ENCODE measurements around the gene PLLP.
"Not testable (repeated sequence)": the region's sequence is repeated elsewhere in the genome, so short reads cannot be mapped to it uniquely, and the experiment has no call there.

PLLP gene

GRCh38 chr16:57301126-57301817 is 16.8 kb upstream of the PLLP start:
- no peak for DNase-seq

DNA sequence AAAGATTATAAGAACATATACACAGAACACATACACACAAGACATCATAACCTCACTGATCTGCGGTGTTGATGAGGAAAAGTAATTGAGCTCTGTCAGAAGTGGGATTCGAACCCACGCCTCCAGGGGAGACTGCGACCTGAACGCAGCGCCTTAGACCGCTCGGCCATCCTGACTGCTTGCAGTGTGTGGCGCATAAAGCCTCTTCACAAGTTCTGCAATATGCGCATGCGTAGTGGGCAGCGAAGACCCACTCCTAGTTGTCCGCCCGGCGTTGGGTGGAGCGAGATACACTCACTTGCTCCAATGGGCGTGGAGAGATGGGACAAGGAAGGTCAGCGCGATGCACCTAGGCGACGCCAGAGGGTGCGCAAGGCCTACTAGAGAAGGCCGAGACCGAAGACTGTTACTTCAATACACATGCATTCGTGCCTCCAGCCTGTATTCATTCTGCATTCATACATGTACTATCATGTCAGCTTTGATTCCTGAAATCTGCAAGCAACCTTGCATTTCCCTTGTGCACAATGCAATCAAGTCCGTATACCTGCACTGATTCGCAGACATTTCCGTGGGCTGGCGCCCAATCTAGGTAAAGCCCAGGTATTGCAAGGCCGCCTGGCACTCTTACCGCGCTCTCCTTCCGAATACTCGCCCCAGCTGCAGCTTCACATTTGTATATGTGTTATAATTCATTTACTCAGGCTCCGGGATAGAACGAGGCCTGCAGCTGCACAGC is 16.1 kb upstream of the PLLP start:
- DNase-seq = peak; percentile 98

GRCh38 chr16:57299719-57300386 is 15.4 kb upstream of the PLLP start:
- DNase-seq = peak; percentile 87

GRCh38 chr16:57299009-57299718 is 14.7 kb upstream of the PLLP start:
- DNase-seq = no peak

- no peak for DNase-seq
Observed at GRCh38 chr16:57297856-57298255, 13.4 kb upstream of the PLLP start.

DNA sequence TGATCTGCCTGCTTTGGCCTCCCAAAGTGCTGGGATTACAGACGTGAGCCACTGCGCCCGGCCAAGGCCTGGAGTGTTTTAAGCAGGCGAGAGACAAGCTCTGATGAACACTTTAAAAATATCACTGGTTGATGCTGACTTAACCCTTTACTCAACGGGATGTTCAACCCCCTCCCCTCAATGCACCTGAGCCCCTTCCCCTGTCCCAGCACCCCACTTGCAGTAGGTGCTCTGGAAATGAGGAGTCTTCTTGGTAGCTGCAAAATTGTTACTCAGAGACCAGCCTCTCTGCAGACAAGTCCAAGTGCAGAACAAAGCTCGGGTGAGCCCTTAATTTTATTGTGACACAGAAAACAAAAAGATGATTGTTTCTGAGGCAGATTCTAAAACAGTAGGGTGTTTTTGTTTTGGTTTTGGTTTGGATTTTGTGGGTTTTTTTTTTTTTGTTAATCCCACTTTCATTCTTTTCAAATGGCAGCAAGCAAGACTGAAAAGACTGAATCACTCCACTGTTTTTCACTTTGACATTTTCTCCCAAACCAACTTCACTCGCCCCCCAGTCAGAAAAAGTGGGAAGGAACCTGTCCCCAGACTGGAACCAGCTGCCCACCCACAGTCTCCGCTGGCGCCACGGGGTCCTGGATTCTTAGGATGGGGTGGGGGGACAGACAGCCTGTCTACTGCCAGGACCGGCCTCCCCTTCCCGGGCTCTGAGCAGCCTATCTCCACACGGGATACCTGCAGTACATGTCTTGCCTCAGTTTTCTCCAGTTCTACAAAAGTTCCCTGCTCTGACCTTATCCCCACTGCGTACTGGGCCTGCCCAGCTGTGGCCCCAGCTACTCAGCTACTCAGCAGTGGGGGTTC is 5.2 kb upstream of the PLLP start:
- no peak for DNase-seq

GRCh38 chr16:57285379-57285778 is 907 bp upstream of the PLLP start:
- DNase-seq = no peak

DNA sequence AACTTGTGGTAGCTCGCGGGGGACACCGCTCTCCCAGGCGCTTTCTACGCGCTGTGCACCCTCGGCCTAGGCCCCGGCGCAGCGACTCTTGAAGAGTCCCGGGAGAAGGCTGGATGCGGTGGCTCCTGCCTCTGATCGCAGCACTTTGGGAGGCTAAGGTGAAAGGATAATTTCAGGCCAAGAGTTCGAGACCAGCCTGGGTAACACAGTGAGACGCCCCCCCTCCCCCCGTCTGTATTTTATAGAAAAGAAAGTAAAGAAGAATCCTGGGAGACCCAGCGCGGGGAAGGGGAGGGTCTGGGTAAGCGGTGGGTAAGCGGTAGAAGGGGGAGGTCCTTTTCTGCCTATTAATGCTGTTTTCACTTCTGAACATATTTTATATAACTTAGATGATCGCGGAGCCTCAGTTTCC is 486 bp upstream of the PLLP start:
- DNase-seq = no peak

GRCh38 chr16:57283959-57284208 is 588 bp downstream of the PLLP start:
- DNase-seq = no peak

- no peak for DNase-seq
Observed at GRCh38 chr16:57283214-57283958, 1.1 kb downstream of the PLLP start.

DNA sequence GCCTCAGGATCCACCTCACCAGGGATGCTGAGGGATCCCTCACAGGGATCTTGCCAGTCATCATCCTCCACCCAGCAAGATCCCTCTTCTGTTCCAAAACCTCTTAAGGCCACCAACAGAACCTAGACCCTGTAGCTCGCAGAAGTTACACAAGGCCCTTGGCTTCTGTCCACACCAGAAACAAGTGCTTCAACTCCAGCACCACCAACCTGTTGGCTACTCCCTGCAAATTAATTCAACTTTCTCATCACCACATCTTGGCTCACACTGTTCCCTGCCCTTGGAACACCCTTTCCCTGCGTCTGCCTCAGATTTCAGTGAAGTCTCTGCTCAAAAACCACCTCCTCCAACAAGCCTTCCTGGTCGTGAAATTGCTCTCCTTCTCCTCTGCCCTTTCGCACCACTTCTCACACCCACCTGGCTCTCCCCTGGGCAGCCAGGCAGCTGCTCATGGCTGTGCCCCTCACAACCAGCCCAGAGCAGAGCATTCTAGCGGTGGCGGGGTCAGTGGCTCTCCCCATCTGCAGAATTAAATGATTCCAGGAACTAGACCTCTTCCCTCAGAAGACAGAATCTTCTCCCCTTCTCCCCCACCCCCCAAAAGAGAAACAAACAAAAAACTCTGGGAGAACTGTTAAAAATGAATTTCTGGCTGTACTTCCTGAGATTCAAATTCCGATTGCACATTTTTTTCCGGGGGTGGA is 1.8 kb downstream of the PLLP start:
- no peak for DNase-seq

DNA sequence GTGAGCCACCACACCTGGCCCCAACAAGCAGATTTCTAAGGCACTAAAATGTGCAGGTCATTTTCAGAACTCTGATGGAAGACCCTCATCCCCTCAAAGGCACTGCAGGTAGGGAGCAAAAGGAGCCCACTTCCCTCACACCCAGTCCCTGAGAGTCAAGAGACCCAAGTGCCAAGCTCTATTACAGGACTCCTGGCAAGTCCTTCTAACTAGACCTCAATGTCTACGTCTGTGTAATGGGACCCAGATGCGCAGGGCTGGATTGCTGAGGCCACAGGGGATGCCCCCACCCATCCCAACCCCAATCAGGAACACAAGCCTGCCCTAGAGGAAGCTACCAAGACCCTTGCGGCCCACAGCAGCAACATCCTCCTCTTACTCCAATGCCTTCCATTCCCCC is 2.7 kb downstream of the PLLP start:
- no peak for DNase-seq

GRCh38 chr16:57279780-57280638 is 4.5 kb downstream of the PLLP start:
- DNase-seq = no peak

GRCh38 chr16:57278494-57278893 is 6.0 kb downstream of the PLLP start:
- no peak for DNase-seq

DNA sequence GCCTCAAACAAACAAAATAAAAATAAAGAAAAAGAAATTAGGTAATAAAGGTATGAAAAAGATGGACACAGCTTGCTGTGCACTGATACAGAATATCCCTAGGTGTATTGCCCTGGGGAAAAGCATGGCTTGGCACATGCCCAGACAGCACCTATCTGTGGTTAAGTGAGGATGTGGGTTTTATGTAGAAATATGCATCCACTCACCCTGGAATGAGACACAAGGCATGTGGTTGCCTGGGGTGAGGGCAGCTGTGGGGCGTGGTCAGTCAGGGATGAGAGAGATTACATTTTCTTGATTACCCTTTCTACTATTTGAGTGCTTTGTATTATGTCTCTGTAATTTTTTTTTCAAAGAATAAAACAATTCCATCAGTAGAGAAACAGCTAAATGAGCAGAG is 6.9 kb downstream of the PLLP start:
- no peak for DNase-seq

DNA sequence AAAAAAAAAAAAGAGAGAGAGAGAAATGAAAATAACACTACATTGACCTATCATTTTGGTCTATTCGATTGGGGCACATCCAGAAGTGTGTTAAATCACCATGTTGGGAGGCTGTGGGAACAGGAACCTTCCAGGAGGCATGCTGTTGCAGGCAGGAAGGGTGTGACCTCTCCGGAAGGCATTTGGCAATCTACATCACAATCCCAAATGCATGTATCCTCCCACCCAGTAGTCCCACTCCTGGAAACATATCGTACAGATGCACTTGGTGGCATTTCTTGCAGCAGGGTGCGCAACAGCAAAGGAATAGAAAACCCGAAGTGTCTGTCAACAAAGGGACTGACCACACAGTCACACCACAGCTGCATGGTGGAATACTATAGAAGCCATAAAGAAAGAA is 7.9 kb downstream of the PLLP start:
- DNase-seq = no peak

- DNase-seq = not testable (repeated sequence)
Observed at GRCh38 chr16:57275946-57276345, 8.5 kb downstream of the PLLP start.

DNA sequence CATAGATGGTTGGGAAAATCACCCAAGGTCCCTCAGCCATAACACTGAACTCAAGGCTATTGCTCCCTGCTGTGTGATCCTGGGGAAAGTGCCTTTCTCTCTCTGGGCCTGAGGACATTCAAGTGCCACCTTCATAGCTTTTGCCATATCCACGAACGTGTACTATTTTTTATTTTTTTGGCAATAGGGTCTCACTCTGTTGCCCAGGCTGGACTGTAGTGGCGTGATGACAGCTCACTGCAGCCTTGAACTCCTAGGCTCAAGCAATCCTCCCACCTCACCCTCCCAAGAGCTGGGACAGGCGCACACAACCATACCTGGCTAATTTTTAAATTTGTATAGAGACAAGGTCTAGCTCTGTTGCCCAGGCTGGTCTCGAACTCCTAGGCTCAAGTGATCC is 10.6 kb downstream of the PLLP start:
- DNase-seq = no peak

GRCh38 chr16:57273359-57273758 is 11.1 kb downstream of the PLLP start:
- DNase-seq = no peak

DNA sequence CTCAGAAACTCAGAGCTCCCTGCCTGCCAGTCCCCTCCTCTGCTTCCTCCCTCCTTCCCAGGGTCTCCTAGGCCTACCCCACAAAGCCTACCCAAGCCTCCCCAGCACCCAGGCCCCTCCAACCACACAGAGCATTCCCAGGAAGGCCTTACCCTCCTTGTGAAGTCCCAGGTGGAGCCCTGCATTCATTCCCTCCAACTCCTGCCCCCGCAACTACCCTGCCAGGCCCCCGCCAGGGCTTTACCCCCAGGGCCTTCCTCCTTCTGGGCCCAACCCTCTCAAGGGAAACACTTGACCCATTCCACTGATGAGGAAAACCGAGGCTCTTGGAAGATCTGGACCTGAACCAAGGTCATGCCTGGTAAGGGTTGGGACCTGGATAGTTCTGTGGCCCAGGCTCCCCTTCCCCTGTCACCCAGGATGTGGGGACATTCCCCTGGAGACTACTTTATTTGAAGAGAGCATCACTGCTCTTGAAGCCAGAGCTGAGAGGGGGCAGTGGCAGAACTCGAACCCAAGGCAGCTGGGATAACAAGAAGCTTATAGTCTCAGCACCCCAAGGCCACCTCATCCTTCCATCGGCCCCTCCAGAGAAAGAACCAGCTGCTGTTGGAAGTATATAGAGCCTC is 12.5 kb downstream of the PLLP start:
- DNase-seq = no peak

All from NCI-H774 (cell line).